Muscle of back (tissue), 11 donors: ENCODE data around the gene SREBF1. TPM values are rescaled to one million over a fixed set of nuclear protein-coding genes. Genes with fewer than 3 reads are reported as not detected.

Experiments used
- DNase-seq, 3 donors: peaks; one replicate each; pipeline versions ENCODE4 v3.0.0 to v3.0.0-alpha.2; 2013
- polyA plus RNA-seq, 10 donors: library from polyadenylated mRNA; unstranded; fragments of 120-200 nt; gene quantifications; one replicate each; pipeline ENCODE4 v1.2.1, GENCODE V29; 2013; ENCODE audit not compliant: insufficient read length in 10 of 10

SREBF1 gene
- polyA plus RNA-seq, 10 donors = 22.4 to 50.1 (median 33.4) TPM

DNA sequence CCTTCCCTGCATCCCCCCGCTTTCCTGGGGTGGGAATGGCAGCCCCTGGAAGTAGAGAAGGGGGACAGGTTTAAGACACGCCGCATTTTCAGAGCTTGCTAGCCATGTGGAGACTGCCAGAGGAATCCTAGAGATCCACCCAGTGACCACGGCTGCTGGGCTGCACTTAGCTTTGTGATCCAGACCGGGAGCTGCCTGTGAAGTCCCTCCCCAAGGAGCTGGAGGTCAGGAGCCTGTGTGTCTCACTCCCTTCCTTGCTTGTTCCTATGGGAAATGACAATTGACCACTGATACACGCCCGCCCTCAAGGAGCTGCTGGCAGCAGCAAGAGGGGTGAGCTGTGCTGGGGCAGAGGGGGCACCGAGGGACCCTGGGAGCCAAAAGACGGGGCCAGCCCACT is 73.7 kb downstream of the SREBF1 start:
- no peak for DNase-seq

DNA sequence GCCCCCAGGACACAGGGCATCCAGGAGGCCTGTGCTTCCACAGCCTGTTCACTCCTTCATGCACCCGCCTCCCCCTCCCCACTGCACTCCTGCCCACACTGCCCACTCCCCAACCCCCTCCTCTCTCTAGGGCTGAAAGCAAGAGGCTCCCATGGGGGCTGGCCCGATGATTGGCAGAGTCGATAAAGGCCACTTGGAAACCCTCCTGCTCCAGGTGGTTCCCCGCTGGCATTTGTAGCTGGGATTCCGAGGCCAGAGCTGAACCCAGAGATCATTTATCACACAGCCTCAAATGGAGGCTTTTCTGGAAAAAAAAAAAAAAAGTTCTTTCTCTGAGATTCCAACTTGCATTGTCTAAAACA is 74.1 kb downstream of the SREBF1 start:
- no peak for DNase-seq

Other genes with a start within 250 kb of the SREBF1 start
- 10 to 100 TPM; 17.6 to 24.8 (median 22.5) TPM for gene PEMT, start 245.3 kb downstream of the SREBF1 start, polyA plus RNA-seq
- 10 to 100 TPM; 12.5 to 23.4 (median 16.7) TPM for gene RAI1, start 155.5 kb downstream of the SREBF1 start, polyA plus RNA-seq
- gene TOM1L2, start 135.4 kb upstream of the SREBF1 start, polyA plus RNA-seq = 10 to 100 TPM; 25.2 to 43.2 (median 32.3) TPM
- 1 to 10 TPM; 3.0 to 7.4 (median 4.6) TPM for gene DRC3, start 135.9 kb upstream of the SREBF1 start, polyA plus RNA-seq
- gene ATPAF2, start 202.2 kb upstream of the SREBF1 start, polyA plus RNA-seq = 10 to 100 TPM; 13.5 to 19.9 (median 14.5) TPM
- 10 to 100 TPM in 9 of 10 donors, 1 to 10 TPM in 1; 9.9 to 13.9 (median 11.5) TPM for gene GID4, start 202.4 kb upstream of the SREBF1 start, polyA plus RNA-seq